Measurements from ENCODE around the gene INCENP.

Gene INCENP

GRCh38 chr11:62124186-62125113 is 639 bp downstream of the INCENP start:
- DNase-seq, result no peak

- DNase-seq, result no peak
These were observed 1.5 kb downstream of the INCENP start for GRCh38 chr11:62125316-62125715.

- no peak for DNase-seq
These were observed 2.1 kb downstream of the INCENP start for GRCh38 chr11:62125881-62126280.

- DNase-seq, result no peak
These were observed 3.6 kb downstream of the INCENP start for GRCh38 chr11:62127426-62127825.

GRCh38 chr11:62127941-62128770 is 4.3 kb downstream of the INCENP start:
- no peak for DNase-seq

GRCh38 chr11:62128835-62129234 is 5.0 kb downstream of the INCENP start:
- no peak for DNase-seq

GRCh38 chr11:62129590-62130282 is 5.9 kb downstream of the INCENP start:
- DNase-seq, result no peak

GRCh38 chr11:62130283-62131169 is 6.7 kb downstream of the INCENP start:
- no peak for DNase-seq

- DNase-seq, result no peak
These were observed 7.3 kb downstream of the INCENP start for GRCh38 chr11:62131170-62131464.

- no peak for DNase-seq
These were observed 8.4 kb downstream of the INCENP start for GRCh38 chr11:62132191-62132590.

- no peak for DNase-seq
These were observed 9.0 kb downstream of the INCENP start for GRCh38 chr11:62132689-62133293.

- DNase-seq, result no peak
These were observed 9.7 kb downstream of the INCENP start for GRCh38 chr11:62133328-62134065.

- no peak for DNase-seq
These were observed 13.6 kb downstream of the INCENP start for GRCh38 chr11:62137276-62137861.

GRCh38 chr11:62137881-62138629 is 14.2 kb downstream of the INCENP start:
- no peak for DNase-seq

GRCh38 chr11:62138630-62139425 is 15.0 kb downstream of the INCENP start:
- no peak for DNase-seq

- no peak for DNase-seq
These were observed 15.9 kb downstream of the INCENP start for GRCh38 chr11:62139526-62140303.

GRCh38 chr11:62140304-62141110 is 16.7 kb downstream of the INCENP start:
- no peak for DNase-seq

Data from stimulated activated CD4-positive, alpha-beta T cell treated with anti-CD3 and anti-CD28 coated beads, Interleukin-12 subunit alpha, Interleukin-12 subunit beta, amount 100 ng/mL, for 4 hours (primary cell).